Measurements from ENCODE around the gene CGNL1.

CGNL1 gene

DNA sequence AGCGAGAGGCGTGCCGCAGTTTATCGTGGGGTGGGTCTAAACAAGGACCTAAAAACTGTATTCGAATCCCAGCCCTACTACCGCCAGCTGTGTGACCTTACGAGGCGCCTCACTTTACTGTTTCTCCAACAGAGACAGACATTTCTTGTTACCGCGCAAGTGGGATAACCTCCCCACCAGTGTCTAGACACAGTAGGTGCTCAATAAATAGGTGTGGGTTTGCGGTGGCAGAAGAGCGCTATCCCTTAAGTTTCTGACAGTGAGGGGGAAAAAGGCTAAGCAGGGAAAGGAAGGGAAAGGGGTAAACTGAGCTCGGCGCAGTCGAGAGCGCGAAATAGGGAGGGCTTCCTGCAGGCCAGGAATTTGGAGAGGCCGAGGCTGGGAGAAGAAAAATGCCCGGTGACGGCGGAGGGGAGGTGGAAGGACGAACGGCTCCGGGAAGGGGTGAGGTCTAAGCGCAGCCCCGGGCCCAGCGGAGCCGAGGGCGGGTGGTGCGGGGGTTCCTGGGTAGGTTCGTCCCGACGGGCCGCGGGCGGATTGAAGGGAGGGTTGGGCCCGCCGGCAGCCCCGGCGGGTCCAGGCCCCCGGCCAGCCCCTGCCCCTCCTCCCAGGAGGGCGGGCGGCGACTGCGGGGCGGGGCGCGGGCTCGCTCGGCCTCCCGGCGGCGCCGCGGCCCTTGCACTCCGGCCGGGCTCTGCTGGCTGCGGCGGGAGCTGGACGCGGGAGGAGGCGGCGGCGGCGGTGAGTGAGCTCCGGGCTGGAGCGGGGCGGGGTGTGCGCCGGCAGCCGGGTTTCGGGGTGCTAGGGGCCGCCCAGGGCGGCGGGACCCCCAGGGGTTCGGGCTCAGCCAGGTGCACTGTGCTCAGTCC lies at the start of gene CGNL1:
Gene CGNL1 (plus strand): TSS at position 679 of the 869 bp plus-strand sequence. CDS start 61,495 bp downstream, outside the sequence.
- no peak for DNase-seq

GRCh38 chr15:57327985-57328471 lies 48.3 kb upstream of the CGNL1 start:
- DNase-seq = no peak

GRCh38 chr15:57328479-57328878 lies 47.8 kb upstream of the CGNL1 start:
- no peak for DNase-seq

GRCh38 chr15:57328897-57329296 lies 47.4 kb upstream of the CGNL1 start:
- DNase-seq = no peak

DNA sequence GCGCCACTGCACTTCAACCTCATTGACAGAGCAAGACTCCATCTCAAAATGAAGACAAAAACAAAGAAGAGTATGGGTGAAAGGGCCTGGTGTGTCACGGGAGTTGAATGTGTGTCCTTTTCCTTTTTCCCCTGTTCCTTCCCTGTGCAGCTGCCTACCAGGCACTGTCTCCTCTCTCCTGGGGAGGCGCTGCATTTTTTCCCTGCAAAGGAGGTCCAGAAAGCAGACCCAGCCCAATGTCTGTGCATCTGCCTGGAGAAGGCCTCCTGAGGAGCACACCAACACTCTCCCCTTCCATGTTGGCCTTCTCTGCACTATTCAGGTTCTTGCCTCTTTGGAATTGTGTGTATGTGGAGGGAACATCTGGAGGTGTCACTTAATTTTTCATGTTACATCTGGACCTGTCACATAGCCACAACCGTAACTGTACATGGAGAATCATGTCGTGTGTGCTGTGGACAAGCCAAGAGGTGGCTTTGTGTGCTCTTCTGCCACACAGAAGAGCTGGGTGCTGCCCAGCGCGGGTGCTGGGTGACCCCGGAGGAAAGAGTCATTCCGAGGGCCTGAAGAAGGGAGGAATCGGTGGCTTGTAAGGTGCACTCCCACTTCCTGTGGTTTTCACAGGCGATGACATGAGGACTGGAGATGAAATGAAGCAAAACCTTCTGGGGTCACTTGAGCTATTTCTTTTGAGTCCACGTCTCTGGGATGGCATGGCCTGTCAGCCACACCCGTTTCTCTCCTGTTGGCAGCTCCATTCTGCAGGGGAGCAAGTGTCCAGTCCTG lies 46.5 kb upstream of the CGNL1 start:
- DNase-seq = no peak

GRCh38 chr15:57330619-57331340 lies 45.5 kb upstream of the CGNL1 start:
- DNase-seq = no peak

DNA sequence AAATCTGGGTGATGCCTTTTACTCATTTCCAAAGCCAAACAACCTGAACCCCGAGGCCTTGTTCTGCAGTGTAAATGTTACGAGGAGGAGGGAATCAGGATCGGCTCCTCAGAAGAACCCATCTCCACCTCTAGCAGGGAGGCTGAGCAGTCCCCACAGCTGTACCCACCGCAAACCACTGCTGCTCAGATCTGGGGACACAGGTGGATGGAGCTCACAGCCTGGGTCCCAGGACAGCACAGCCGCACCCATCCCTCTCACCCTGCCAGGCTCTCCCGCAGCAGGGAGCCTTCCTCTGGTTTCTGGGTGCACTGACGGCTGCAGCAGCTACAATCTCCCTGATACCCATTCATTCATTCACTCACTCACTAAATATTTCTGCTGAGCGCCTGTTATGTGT lies 44.0 kb upstream of the CGNL1 start:
- no peak for DNase-seq

DNA sequence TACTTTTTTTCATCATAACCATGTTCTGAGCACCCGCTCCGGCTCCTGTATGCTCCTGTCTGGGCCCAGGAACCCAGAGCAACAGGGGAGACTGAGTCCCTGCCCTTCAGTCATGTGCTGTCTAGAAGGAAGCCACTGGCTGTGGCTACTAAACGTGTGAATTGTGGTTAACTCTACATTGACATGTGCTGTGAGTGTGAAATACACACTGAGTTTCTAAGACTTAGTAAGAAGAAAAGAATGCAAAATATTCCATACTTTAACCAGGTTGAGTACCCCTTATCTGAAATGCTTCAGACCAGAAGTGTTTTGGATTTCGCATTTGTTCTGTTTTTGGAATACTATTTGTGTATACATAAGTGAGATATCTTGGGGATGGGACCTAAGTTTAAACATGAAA lies 42.8 kb upstream of the CGNL1 start:
- no peak for DNase-seq

DNA sequence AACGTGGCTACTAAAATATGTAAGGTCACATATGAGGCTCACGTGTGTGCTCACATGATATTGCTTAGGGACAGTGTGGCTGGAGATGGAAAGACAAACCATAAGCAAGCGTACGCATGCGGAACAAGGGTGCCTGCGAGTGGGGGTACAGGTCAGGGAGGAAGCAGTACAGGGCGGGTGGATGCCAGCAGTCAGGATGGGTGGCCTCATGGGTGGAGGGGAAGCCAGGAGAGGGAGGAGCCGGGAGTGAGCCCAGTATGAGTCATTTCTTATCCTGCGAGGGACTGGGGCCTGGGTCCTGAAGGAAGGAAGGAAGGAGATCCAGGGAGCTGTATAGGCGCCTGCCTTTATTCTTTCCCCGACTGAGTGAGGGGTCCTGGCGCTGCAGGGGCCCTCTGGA lies 42.0 kb upstream of the CGNL1 start:
- no peak for DNase-seq

DNA sequence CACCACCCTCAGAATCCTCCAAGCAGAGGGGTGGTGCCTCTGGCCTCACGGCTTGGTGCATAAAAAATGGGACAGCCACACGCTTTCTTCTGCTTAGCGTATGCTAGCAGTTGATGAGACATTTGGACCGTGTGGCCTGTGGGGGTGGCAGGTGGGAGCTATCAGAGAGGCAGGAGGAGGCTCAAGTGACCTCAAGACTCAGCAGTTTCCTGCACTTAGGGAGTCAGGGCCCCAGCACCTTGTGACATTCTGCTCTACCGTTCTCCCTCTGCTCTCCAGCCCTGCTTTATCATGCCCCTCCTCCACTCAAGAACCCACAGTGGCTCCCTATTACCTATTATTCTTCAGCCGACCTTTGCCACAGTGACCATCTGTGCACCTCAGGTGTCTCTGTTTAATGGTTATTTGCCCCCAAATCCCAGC lies 41.0 kb upstream of the CGNL1 start:
- DNase-seq = no peak

GRCh38 chr15:57335719-57336118 lies 40.6 kb upstream of the CGNL1 start:
- peak; percentile 13 for DNase-seq

GRCh38 chr15:57337868-57338411 lies 38.4 kb upstream of the CGNL1 start:
- no peak for DNase-seq

DNA sequence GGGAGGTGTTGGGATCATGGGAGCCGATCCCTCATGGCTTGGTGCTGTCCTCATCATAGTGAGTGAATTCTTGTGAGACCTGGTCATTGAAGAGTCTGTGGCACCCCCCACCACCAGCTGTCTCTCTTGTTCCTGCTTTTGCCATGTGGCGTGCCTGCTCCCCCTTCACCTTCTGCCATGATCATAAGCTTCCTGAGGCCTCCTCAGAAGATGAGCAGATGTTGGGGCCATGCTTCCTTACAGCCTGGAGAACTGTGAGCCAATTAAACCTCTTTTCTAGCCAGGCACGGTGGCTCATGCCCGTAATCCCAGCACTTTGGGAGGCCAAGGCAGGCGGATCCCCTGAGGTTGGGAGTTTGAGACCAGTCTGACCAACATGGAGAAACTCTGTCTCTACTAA lies 37.0 kb upstream of the CGNL1 start:
- DNase-seq = no peak

GRCh38 chr15:57340682-57341259 lies 35.5 kb upstream of the CGNL1 start:
- DNase-seq = peak; percentile 67

- DNase-seq = no peak
Observed at GRCh38 chr15:57343048-57343447, 33.3 kb upstream of the CGNL1 start.

DNA sequence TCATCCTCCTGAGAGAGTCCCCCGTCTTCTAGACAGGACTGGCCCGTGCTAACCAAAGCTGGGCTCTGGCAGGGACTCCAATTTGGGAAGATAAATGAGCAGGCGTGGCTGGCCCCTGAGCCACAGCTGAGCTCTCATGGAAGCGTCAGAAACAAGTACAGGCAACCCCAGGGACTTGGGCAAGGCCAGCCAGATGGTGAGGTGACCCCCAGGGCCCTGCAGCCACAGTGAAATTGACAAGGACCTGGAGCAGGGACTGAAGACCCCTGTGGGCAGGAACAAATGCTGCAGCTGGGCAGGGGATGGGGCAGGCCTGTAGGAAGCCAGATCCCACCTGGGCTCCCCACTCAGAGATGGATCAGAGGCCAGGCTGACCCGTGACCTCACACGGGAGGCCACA lies 32.8 kb upstream of the CGNL1 start:
- no peak for DNase-seq

- DNase-seq = no peak
Observed at GRCh38 chr15:57344282-57344681, 32.0 kb upstream of the CGNL1 start.

DNA sequence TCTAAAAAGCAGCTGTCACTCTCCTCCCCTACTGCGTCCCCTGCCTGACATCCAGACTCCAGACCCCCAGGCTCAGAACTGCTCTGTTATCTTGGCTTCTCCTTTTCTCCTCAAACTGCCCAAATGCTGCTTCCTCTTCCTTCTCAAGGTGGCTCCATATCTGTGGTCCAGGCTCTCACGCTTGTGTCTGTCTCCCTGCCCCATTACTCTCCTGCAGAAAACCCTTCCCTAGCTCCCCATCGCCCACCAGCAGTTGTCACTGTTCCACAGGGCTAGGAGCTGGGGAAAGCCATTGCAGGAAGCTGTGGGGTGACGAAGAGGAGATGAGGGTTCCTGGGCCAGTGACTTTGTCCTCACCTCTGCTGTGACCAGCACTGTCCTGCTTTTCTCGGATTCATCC lies 30.7 kb upstream of the CGNL1 start:
- DNase-seq = no peak

DNA sequence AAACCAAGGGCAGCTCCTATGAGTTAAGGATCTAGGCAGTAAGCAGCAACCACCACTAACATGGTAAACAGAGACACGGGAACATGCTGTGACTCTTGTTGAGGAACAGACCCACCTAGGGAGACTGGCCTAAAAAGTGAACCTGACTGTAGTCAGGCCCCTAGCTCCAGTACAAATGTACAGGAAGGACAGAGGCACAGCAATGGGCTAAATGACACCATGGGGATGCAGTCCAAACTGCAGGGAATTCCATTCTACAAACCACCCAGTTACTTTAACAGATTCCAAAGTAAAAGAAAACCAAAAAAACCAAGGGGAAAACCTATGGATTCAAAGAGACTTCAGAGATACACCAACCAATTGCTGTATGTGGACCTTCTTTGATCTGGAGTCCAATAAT lies 28.2 kb upstream of the CGNL1 start:
- no peak for DNase-seq

DNA sequence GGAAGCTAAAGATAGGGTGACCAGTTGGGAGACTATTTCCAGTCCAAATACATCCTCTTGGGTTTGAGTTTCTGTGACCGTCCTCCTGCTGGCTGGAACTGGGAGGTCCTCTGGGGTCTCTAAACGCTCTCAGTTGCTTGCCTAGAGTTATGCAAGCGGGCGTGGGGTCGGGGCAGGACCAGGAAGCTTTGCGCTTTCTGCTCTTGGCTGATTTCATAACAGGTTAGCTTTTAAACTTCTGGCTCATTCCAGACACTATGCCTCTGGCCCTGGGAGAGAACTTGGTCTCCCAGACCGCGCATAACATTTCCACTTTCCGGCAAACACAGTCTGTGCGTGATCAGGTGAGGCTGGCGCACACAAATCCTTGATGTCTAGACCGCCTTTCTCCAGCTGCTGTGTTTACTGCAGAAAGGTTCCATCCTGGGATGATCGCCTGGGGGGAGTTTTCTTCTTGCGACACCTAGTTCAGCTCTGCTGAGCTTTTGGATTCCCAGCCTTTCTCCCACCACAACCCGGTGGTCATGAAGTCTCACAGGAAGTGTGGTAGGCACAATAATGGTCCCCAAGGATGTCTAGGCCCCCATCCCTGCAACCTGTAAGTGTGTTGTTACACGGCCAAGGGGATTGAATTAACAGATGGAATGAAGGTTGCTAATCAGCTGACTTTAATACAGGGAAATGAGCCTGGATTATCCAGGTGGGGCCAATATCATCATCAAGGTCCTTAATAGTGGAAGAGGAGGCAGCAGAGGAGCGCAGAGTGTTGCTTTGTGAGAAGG lies 23.6 kb upstream of the CGNL1 start:
- DNase-seq = no peak

DNA sequence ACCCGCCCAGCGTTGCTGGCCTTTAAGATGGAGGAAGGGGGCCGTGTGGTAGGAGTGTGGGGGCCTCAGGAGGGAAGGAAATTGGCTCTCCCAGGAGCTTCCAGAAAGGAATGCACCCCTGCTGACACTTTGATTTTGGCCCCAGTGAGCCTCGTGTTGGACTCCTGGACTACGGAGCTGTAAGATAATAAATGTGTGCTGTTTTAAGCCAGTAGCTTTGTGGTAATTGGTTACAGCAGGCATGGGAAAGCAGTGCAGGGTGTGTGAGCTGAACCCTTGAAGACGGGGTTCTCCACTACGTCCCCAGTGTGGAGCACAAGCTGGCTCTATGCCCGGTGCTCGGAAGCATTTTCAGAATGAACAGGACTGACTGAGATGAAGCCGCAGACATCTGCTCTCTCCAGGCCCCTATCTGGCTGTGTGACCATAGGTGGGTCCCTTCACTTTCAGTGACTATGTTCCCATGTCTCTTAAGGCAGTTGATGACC lies 22.9 kb upstream of the CGNL1 start:
- DNase-seq = no peak

Data from NCI-H2171 treated with DMSO at 0.1 percent for 48 hours (cell line).